Activated naive CD8-positive, alpha-beta T cell (primary cell): ENCODE data around the gene ENOX2.
"Not testable (repeated sequence)": the region's sequence is repeated elsewhere in the genome, so short reads cannot be mapped to it uniquely, and the experiment has no call there.

Source experiments
- H3K27ac Mint-ChIP-seq: one replicate; pipeline ENCODE4 v1.8.0; 2021; ENCODE audit warnings: mixed read lengths
- H3K27me3 Mint-ChIP-seq: one replicate; pipeline ENCODE4 v1.8.0; 2021; ENCODE audit warnings: mixed read lengths
- H3K36me3 Mint-ChIP-seq: one replicate; pipeline ENCODE4 v1.8.0; 2021; ENCODE audit warnings: mixed read lengths
- H3K4me1 Mint-ChIP-seq: one replicate; pipeline ENCODE4 v1.8.0; 2021; ENCODE audit warnings: low read depth, mixed read lengths
- H3K4me3 Mint-ChIP-seq: one replicate; pipeline ENCODE4 v1.8.0; 2021; ENCODE audit warnings: mild to moderate bottlenecking, mixed read lengths
- H3K9me3 Mint-ChIP-seq: one replicate; pipeline ENCODE4 v1.8.0; 2021; ENCODE audit warnings: low read depth, mixed read lengths

The ENOX2 gene

GRCh38 chrX:130825525-130825924 lies 77.5 kb downstream of the ENOX2 start:
- Mint-ChIP-seq H3K4me3 (no peak overlapping the region), H3K9me3 (no peaks in the 10 kb centered on the region), H3K27ac (no peak overlapping the region), H3K4me1 (no peaks in the 10 kb centered on the region), H3K27me3 (no peaks in the 10 kb centered on the region), H3K36me3 (peaks cover 10% of the 10 kb centered on the region)

- H3K4me3 Mint-ChIP-seq, H3K27me3 Mint-ChIP-seq, H3K27ac Mint-ChIP-seq, H3K4me1 Mint-ChIP-seq, H3K9me3 Mint-ChIP-seq: not testable (repeated sequence)
- peaks cover 14% of the 10 kb centered on the region for H3K36me3 Mint-ChIP-seq
These were observed 83.6 kb downstream of the ENOX2 start for GRCh38 chrX:130819367-130819766.

- not testable (repeated sequence) for H3K9me3 Mint-ChIP-seq, H3K4me1 Mint-ChIP-seq, H3K27ac Mint-ChIP-seq, H3K4me3 Mint-ChIP-seq, H3K27me3 Mint-ChIP-seq
- H3K36me3 Mint-ChIP-seq = peaks cover 16% of the 10 kb centered on the region
These were observed 89.1 kb downstream of the ENOX2 start for GRCh38 chrX:130813932-130814331.

GRCh38 chrX:130810561-130810960 lies 92.4 kb downstream of the ENOX2 start:
- H3K36me3 Mint-ChIP-seq = peaks cover 9% of the 10 kb centered on the region
- no peak overlapping the region for H3K27ac Mint-ChIP-seq
- no peaks in the 10 kb centered on the region for H3K9me3 Mint-ChIP-seq
- H3K27me3 Mint-ChIP-seq = no peaks in the 10 kb centered on the region
- no peaks in the 10 kb centered on the region for H3K4me1 Mint-ChIP-seq
- H3K4me3 Mint-ChIP-seq = no peak overlapping the region

GRCh38 chrX:130805903-130806302 lies 97.1 kb downstream of the ENOX2 start:
- Mint-ChIP-seq H3K4me1 (no peaks in the 10 kb centered on the region), H3K4me3 (no peak overlapping the region), H3K27me3 (no peaks in the 10 kb centered on the region), H3K36me3 (peaks cover 4% of the 10 kb centered on the region), H3K9me3 (no peaks in the 10 kb centered on the region), H3K27ac (no peak overlapping the region)

GRCh38 chrX:130803537-130803936 lies 99.5 kb downstream of the ENOX2 start:
- no peak overlapping the region for H3K27ac Mint-ChIP-seq
- H3K27me3 Mint-ChIP-seq = no peaks in the 10 kb centered on the region
- no peak overlapping the region for H3K4me3 Mint-ChIP-seq
- peaks cover 8% of the 10 kb centered on the region for H3K36me3 Mint-ChIP-seq
- no peaks in the 10 kb centered on the region for H3K4me1 Mint-ChIP-seq
- H3K9me3 Mint-ChIP-seq = no peaks in the 10 kb centered on the region

- H3K36me3 Mint-ChIP-seq = peaks cover 9% of the 10 kb centered on the region
- H3K4me3 Mint-ChIP-seq = no peak overlapping the region
- H3K9me3 Mint-ChIP-seq = no peaks in the 10 kb centered on the region
- H3K4me1 Mint-ChIP-seq = no peaks in the 10 kb centered on the region
- no peaks in the 10 kb centered on the region for H3K27me3 Mint-ChIP-seq
- no peak overlapping the region for H3K27ac Mint-ChIP-seq
These were observed 101.1 kb downstream of the ENOX2 start for GRCh38 chrX:130801901-130802300.

GRCh38 chrX:130799393-130799792 lies 103.6 kb downstream of the ENOX2 start:
- Mint-ChIP-seq H3K4me3 (no peak overlapping the region), H3K27ac (no peak overlapping the region), H3K27me3 (no peaks in the 10 kb centered on the region), H3K4me1 (no peaks in the 10 kb centered on the region), H3K9me3 (no peaks in the 10 kb centered on the region), H3K36me3 (peaks cover 5% of the 10 kb centered on the region)

GRCh38 chrX:130793975-130794374 lies 109.0 kb downstream of the ENOX2 start:
- Mint-ChIP-seq H3K9me3 (no peaks in the 10 kb centered on the region), H3K27me3 (no peaks in the 10 kb centered on the region), H3K36me3 (peaks cover 9% of the 10 kb centered on the region), H3K27ac (no peak overlapping the region), H3K4me3 (no peak overlapping the region), H3K4me1 (no peaks in the 10 kb centered on the region)

- not testable (repeated sequence) for H3K36me3 Mint-ChIP-seq, H3K4me1 Mint-ChIP-seq, H3K27ac Mint-ChIP-seq, H3K9me3 Mint-ChIP-seq, H3K4me3 Mint-ChIP-seq, H3K27me3 Mint-ChIP-seq
These were observed 111.1 kb downstream of the ENOX2 start for GRCh38 chrX:130791870-130792269.

GRCh38 chrX:130789793-130790192 lies 113.2 kb downstream of the ENOX2 start:
- Mint-ChIP-seq H3K9me3 (no peaks in the 10 kb centered on the region), H3K4me3 (no peak overlapping the region), H3K27me3 (no peaks in the 10 kb centered on the region), H3K36me3 (peaks cover 5% of the 10 kb centered on the region), H3K27ac (no peak overlapping the region), H3K4me1 (no peaks in the 10 kb centered on the region)

- Mint-ChIP-seq H3K36me3 (peaks cover 5% of the 10 kb centered on the region), H3K9me3 (no peaks in the 10 kb centered on the region), H3K4me3 (no peak overlapping the region)
These were observed 114.0 kb downstream of the ENOX2 start for GRCh38 chrX:130788786-130789581.

GRCh38 chrX:130786030-130786429 lies 117.0 kb downstream of the ENOX2 start:
- Mint-ChIP-seq H3K9me3 (no peaks in the 10 kb centered on the region), H3K27me3 (no peaks in the 10 kb centered on the region), H3K36me3 (peaks cover 10% of the 10 kb centered on the region), H3K4me3 (no peak overlapping the region), H3K27ac (no peak overlapping the region), H3K4me1 (no peaks in the 10 kb centered on the region)

More at GRCh38 chrX:130788786-130789581, 114.0 kb downstream of the ENOX2 start:
- Mint-ChIP-seq H3K4me1 (no peaks in the 10 kb centered on the region), H3K27me3 (no peaks in the 10 kb centered on the region), H3K27ac (no peak overlapping the region)

- Mint-ChIP-seq H3K9me3 (no peaks in the 10 kb centered on the region), H3K4me3 (no peak overlapping the region), H3K27ac (no peak overlapping the region), H3K36me3 (peaks cover 24% of the 10 kb centered on the region), H3K4me1 (peaks cover 2% of the 10 kb centered on the region), H3K27me3 (no peaks in the 10 kb centered on the region)
These were observed 124.2 kb downstream of the ENOX2 start for GRCh38 chrX:130778773-130779172.

- H3K27ac Mint-ChIP-seq = no peak overlapping the region
These were observed 127.2 kb downstream of the ENOX2 start for GRCh38 chrX:130775849-130776248.

GRCh38 chrX:130772776-130773143 lies 130.2 kb downstream of the ENOX2 start:
- H3K4me3 Mint-ChIP-seq = no peak overlapping the region
- H3K4me1 Mint-ChIP-seq = no peaks in the 10 kb centered on the region
- no peak overlapping the region for H3K27ac Mint-ChIP-seq
- H3K27me3 Mint-ChIP-seq = no peaks in the 10 kb centered on the region
- H3K36me3 Mint-ChIP-seq = peaks cover 8% of the 10 kb centered on the region
- H3K9me3 Mint-ChIP-seq = no peaks in the 10 kb centered on the region

More at GRCh38 chrX:130775849-130776248, 127.2 kb downstream of the ENOX2 start:
- H3K9me3 Mint-ChIP-seq = no peaks in the 10 kb centered on the region
- H3K4me3 Mint-ChIP-seq = no peak overlapping the region
- no peaks in the 10 kb centered on the region for H3K27me3 Mint-ChIP-seq
- H3K36me3 Mint-ChIP-seq = peaks cover 18% of the 10 kb centered on the region
- H3K4me1 Mint-ChIP-seq = peaks cover 2% of the 10 kb centered on the region
